SHP77 (cell line): ENCODE results near the gene ALOX15.
"Not testable (repeated sequence)": the region's sequence is repeated elsewhere in the genome, so short reads cannot be mapped to it uniquely, and the experiment has no call there.

ENCODE experiments used
- DNase-seq, 2 experiments: peaks; one replicate each; lab custom pipeline; 2025; lab: John Stamatoyannopoulos, UW

Gene ALOX15, protein sequence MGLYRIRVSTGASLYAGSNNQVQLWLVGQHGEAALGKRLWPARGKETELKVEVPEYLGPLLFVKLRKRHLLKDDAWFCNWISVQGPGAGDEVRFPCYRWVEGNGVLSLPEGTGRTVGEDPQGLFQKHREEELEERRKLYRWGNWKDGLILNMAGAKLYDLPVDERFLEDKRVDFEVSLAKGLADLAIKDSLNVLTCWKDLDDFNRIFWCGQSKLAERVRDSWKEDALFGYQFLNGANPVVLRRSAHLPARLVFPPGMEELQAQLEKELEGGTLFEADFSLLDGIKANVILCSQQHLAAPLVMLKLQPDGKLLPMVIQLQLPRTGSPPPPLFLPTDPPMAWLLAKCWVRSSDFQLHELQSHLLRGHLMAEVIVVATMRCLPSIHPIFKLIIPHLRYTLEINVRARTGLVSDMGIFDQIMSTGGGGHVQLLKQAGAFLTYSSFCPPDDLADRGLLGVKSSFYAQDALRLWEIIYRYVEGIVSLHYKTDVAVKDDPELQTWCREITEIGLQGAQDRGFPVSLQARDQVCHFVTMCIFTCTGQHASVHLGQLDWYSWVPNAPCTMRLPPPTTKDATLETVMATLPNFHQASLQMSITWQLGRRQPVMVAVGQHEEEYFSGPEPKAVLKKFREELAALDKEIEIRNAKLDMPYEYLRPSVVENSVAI

DNA sequence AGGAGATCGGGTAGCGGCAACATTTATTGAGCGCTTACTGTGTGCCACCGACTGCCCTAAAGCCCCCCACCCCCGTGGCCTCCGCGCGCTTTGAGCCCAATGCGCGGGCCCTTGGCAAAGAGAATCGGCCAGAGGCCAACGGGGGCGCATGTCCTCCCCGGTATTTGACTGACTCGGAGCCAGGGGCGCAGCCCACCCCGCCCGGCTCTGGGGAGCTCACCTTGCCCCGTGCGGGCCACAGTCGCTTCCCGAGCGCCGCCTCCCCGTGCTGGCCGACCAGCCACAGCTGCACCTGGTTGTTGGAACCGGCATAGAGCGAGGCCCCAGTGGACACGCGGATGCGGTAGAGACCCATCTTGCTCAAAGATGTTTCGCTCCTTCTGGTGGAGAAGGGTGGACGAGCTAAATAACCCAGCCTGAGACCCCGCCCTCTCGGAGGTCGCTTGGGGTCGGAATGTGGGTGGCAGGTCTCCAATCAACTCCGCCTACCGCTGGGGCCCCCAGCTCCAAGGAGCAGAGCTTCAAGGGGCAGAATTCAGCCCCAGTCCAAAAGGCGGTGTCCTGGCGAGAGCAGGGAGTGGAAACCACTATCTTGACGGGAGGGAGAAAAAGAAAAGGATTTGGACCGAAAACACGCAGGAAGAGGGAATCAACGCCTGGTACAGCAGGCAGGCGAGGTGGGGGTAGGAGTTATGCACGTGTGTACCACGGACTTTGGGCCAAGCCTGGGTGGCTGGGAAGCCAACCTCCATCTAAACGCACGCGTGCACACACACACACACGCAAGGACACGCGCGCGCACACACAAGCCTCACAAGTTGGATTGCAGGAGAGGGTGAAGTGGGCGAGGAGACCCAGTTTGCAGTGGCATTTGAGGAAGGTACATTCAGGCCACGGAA is at the start of gene ALOX15:
TSS of gene ALOX15 (minus strand) at position 382 of the 899 bp plus-strand sequence. CDS start at position 355, 27 bp downstream.
- DNase-seq = no peak

- DNase-seq = no peak
Measured at GRCh38 chr17:4690745-4691144, 49.3 kb upstream of the ALOX15 start.

GRCh38 chr17:4689872-4690271 is 48.4 kb upstream of the ALOX15 start:
- not testable (repeated sequence) for DNase-seq

- DNase-seq = not testable (repeated sequence)
Measured at GRCh38 chr17:4683739-4684138, 42.3 kb upstream of the ALOX15 start.

DNA sequence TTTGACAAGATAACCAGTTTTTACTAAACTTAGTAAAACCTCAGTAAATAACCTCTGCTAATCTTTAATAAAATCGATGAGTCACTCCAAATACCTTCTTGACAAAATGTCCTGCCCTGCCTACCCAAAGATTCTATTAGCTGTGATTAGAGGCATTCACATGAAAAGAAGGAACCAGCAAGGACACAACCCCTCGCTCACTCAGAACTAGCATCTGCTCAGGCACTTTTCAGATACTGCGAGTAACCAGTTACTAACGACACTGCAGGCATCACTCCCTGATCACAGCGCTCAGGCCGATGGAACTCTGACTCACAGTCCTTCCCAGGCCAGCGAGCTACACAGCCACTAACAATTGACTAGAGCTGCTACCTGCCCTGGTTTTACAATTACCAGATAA is 38.2 kb upstream of the ALOX15 start:
- no peak for DNase-seq

DNA sequence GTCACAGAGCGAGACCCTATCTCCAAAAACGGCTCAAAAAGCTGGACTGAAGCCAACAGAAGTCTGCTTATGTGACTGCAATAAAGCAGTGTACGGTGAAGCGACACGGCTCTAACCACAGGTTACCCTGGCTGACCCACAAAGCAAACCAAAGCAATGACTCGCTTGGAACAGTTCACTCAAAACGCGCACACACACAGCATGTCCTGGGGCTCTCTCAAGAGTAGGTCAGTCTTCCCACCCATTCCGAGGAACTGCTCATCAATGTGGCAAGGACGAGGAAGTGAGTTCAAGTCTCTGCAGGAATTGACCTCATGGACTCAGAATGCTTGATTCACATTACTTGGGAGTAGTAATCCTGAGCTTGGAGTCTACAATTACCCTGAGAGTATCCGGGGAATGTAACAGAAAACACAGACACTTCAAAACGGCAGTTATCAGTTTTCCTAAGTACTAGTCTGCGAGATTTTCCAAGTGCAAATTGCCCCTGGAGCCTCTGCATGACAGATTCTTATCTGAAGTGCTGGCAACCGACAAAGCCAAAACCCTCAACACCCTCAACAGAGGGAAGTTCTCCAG is 37.1 kb upstream of the ALOX15 start:
- DNase-seq = no peak

DNA sequence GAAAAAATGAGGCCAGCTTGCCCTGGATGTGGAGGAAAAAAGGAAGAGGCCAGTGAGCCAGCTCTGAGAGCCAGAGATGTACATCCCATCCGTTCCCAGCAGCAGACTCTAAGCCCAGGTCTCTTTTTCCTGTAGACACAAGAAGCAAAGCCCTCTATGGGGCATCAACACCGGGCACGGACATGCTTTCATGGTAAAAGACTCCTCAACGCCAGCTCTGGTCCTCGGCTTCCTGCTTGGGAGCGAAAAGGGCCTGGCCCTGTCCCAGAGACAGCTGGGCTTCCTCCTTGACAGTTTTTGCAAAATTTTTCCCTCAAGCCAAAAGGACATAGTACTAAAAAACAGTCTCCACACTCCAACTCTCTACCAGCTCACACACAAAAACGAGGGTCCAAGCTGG is 35.3 kb upstream of the ALOX15 start:
- DNase-seq = no peak

GRCh38 chr17:4675791-4676190 is 34.3 kb upstream of the ALOX15 start:
- DNase-seq = no peak

DNA sequence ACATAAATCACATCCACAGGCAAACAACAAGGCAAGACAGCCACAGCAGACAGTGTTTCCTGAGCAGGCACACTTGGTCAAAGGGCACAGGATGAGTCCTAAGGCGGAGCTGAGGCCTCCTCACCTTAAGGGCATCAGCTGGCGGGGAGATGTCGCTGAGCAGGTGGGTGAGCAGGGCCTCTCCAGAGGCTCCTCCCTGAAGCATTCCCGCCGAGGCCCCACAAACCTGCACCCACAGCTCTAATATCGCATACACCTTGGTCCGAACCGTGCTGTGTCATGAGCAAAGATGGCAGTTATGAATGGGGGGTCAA is 33.2 kb upstream of the ALOX15 start:
- DNase-seq = no peak

DNA sequence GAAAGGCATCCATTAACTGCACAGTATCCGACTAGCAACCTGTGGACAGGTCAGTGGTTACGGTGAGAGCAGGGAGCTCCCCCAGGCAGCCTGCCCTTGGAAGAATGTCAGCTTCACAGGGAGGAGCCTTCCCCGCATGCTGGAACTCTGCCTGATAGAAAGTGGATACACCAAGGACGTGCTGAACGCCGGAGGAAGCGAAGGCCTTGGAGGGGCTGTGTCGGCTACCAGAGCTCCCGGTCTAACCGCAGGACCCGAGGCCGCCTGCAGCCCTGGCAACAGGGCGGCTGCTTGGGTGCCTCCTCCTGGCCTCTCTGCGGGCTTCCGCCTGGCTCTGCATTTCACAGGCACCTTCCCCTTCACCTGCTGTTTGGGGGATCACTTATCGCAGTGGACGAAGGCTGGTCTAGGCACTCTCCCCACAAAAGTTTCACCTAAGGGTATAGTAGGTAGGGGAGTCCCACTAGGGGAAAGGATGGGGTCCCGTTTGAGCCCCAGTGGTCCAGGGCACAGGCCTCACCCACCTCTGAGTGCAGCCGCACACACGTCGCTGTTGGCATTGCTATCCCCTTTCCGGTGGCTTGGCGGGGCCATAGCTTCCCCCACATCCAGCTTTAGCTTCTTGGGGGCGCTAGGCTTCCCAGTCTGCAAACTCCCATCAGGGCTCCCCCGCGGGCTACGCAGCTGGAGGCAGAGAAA is 32.7 kb upstream of the ALOX15 start:
- DNase-seq = no peak

DNA sequence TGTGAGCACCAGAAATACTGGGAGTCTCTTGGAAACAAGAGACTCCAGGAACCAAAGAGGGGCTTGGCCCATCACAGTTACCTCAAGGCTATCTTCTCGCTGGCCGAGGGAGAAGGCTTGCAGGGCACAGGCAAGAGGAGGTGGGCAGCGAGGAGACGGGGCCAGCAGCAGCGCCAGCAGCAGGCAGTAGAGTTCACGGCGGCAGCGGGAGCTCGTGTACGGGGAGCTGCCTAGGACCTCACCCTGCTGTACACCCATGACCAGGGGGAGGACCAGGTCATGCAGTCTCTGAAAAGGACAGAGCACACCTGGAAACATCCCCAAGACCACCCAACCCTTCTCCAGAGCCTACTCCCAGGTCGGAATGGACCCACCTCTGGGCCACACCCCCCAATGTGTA is 31.7 kb upstream of the ALOX15 start:
- DNase-seq = no peak

DNA sequence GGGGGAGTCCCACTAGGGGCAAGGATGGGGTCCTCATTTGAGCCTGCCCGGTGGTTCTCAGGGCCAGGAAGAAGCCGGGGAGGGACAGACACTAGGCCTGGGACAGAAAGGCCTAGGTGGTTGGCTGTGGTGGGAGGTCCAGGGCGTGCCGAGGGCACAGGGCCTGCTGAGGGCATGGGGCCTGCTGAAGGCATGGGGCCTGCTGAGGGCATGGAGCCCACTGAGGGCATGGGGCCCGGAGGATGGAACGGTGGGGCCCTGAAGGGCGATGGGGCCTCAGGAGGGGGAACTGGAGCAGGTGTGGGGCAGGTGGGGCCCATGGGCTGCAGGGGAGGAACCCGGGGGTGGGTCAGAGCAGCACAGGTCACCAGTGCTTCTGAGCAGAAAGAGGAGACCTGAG is 31.3 kb upstream of the ALOX15 start:
- no peak for DNase-seq

DNA sequence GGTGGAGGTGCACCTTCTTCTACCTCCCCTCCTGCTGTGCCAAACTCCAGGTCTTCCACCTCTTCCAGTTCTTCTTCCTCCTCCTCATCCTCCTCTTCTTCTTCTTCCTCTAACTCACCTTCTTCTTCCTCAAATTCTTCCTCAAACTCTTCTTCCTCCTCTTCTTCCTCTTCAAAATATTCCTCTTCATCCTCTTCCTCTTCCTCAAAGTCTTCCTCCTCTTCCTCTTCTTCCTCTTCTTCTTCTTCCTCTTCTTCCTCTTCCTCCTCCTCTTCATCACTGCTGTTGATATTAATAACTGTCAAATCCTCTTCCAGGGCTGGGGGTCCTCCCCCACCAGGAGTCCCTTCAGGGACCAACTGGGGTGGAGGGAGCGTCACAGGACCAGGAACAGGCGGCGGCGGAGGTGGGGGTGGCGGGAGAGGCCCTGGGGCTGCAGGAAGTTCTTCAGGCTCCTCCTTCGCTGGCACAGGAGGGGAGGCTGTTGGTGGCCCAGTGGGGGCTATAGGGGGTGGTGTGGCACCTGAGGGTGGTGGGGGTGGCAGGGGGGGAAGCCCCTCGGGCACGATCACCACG is 30.7 kb upstream of the ALOX15 start:
- DNase-seq = no peak

DNA sequence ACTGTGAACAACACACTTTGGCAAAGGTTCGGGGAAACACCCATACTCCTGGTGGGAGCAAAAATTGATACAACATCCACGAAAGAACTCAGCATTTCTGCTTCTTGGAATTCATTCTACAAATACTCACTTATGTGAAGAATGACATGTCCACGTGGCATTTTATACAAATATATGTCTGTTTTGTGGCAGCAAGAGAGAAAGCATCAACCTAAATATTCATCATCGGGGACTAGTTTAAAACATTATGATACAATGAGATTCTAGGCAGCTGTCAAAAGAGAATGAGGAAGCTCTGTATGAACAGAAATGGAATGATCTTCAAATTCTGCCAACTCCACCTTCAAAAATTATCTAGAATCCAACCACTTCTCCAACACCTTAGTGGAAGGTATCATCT is 25.7 kb upstream of the ALOX15 start:
- DNase-seq = no peak

DNA sequence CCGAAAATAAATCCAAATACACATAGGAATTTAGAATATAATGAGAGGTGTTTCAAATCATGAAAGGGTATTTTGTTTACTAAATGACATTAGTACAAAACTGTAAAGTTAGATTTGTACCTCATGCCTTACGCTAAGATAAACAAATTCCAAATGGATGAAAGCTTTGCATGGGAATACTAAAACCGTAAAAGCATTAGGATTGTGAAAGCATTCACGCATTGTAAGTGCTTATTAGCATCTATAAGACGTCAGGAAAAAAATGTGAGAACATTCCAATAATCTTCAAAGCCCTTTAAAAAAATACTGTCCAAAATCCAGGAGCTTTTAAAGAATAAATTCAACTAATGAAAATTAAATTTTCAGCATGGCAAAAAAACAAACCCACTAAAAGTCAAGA is 24.8 kb upstream of the ALOX15 start:
- no peak for DNase-seq

- no peak for DNase-seq
Measured at GRCh38 chr17:4665027-4665426, 23.5 kb upstream of the ALOX15 start.

DNA sequence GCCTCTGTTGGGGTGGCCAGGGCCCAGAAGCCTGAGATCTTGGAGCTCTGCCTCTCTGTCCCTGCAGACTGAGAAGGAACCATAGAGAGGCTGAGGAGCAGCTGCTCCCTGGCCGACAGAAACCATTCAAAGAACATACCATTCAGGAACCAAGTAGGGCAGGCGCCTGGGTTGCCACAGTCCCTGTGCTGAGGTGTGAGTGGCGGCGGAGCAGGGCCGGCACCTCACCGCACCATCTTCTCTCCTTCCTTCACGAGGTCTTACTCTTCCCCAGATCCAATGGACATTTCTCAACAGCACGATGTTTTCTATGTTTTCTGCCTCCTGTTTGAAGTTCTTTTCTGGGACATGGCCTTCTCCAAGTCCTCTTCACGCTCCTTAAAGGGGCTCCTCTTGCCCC is 22.8 kb upstream of the ALOX15 start:
- DNase-seq = no peak

- DNase-seq = no peak
Measured at GRCh38 chr17:4663711-4664110, 22.2 kb upstream of the ALOX15 start.

- DNase-seq = no peak
Measured at GRCh38 chr17:4658478-4659305, 17.2 kb upstream of the ALOX15 start.

GRCh38 chr17:4657678-4658077 is 16.2 kb upstream of the ALOX15 start:
- DNase-seq = no peak
